OCI-M1 (cell line): Measurements from ENCODE around the gene SLC19A1.

ENCODE experiments used
- DNase-seq: peaks from one replicate; lab custom pipeline; 2025; lab: John Stamatoyannopoulos, UW

Gene SLC19A1

GRCh38 chr21:45490049-45490731 lies 52.0 kb downstream of the SLC19A1 start:
- DNase-seq = no peak

GRCh38 chr21:45489722-45489982 lies 52.6 kb downstream of the SLC19A1 start:
- no peak for DNase-seq

- DNase-seq = no peak
Measured at GRCh38 chr21:45488931-45489721, 53.1 kb downstream of the SLC19A1 start.

- no peak for DNase-seq
Measured at GRCh38 chr21:45487891-45488600, 54.2 kb downstream of the SLC19A1 start.

GRCh38 chr21:45487161-45487806 lies 55.0 kb downstream of the SLC19A1 start:
- DNase-seq = no peak

GRCh38 chr21:45486443-45487160 lies 55.6 kb downstream of the SLC19A1 start:
- no peak for DNase-seq

GRCh38 chr21:45485686-45486442 lies 56.4 kb downstream of the SLC19A1 start:
- DNase-seq = no peak

GRCh38 chr21:45484318-45484717 lies 57.9 kb downstream of the SLC19A1 start:
- no peak for DNase-seq

GRCh38 chr21:45482899-45483821 lies 59.1 kb downstream of the SLC19A1 start:
- DNase-seq = no peak

GRCh38 chr21:45481977-45482898 lies 60.0 kb downstream of the SLC19A1 start:
- DNase-seq = no peak

- DNase-seq = no peak
Measured at GRCh38 chr21:45481566-45481965, 60.7 kb downstream of the SLC19A1 start.

GRCh38 chr21:45480701-45481500 lies 61.3 kb downstream of the SLC19A1 start:
- DNase-seq = no peak

GRCh38 chr21:45479691-45480675 lies 62.3 kb downstream of the SLC19A1 start:
- DNase-seq = no peak

GRCh38 chr21:45478816-45479669 lies 63.2 kb downstream of the SLC19A1 start:
- DNase-seq = no peak

GRCh38 chr21:45478115-45478801 lies 64.0 kb downstream of the SLC19A1 start:
- DNase-seq = peak; percentile 91
